GM12878 (cell line): ENCODE results near the gene ADAMTS13. TPM values are rescaled to one million over a fixed set of nuclear protein-coding genes. Genes with fewer than 3 reads are reported as not detected.

Experiments
- ATAC-seq: fragments of 200-7000 bp; cut with Tn5 transposase; 3 replicates; pipeline ENCODE4 v1.9.1; 2020; ENCODE audit warnings: mild to moderate bottlenecking, moderate library complexity
- BruUV-seq: library from RNA; stranded (reverse); fragments of 400-500 nt; replicated peaks from 2 replicates; lab custom pipeline; 2021; lab: Mats Ljungman, UMichigan
- CTCF ChIA-PET: fragments of 300-600 bp; sonication (Branson Sonifier 250); formaldehyde crosslinking; extraction: SDS; loops from one replicate; lab custom pipeline; 2021; ENCODE audit warnings: inconsistent platforms; lab: Yijun Ruan, JAX
- POLR2A ChIA-PET: fragments of 350-600 bp; formaldehyde crosslinking; extraction: SDS; loops from one replicate; lab custom pipeline; 2021; ENCODE audit warnings: inconsistent platforms; lab: Charles Lee
- RAD21 ChIA-PET: fragments of 300-600 bp; sonication (Branson Sonifier 250); formaldehyde crosslinking; loops from one replicate; lab custom pipeline; 2023; ENCODE audit warnings: antibody characterized with exemption; ENCODE audit not compliant: unreplicated experiment; lab: Charles Lee
- SMC1A ChIA-PET: fragments of 300-600 bp; sonication (Branson Sonifier 250); formaldehyde crosslinking; loops from one replicate; lab custom pipeline; 2023; ENCODE audit not compliant: unreplicated experiment, uncharacterized antibody; lab: Charles Lee
- DNase-seq: peaks from one replicate; pipeline ENCODE4 v3.0.0-alpha.2; 2011; ENCODE audit warnings: low read depth, low spot score
- FAIRE-seq: peaks from 3 replicates; lab custom pipeline; 2011; peaks lifted over from hg19 to GRCh38; lab: Jason Lieb, UNC
- H2AFZ ChIP-seq: 2 replicates; pipeline ENCODE4 v1.6.0; 2011; ENCODE audit warnings: low read depth, low read length, control low read depth; ENCODE audit not compliant: control insufficient read depth
- H3K27ac ChIP-seq: 2 replicates; pipeline ENCODE4 v1.5.1; 2011; ENCODE audit warnings: control low read depth; ENCODE audit not compliant: control insufficient read depth, insufficient read depth
- H3K27me3 ChIP-seq, 2 experiments: replicated peaks in 1 of 2; 2 replicates each; pipeline versions ENCODE4 v1.6.0 to v1.6.1; 2011; ENCODE audit warnings: low read length in 1 of 2; ENCODE audit not compliant: control insufficient read depth in 2 of 2, insufficient read depth in 2 of 2
- H3K36me3 ChIP-seq, 2 experiments: 2 replicates each; pipeline ENCODE4 v1.5.1; 2011; ENCODE audit warnings: low read length in 1 of 2; ENCODE audit not compliant: control insufficient read depth in 2 of 2, insufficient read depth in 2 of 2
- H3K4me1 ChIP-seq: 2 replicates; pipeline ENCODE4 v1.6.1; 2011; ENCODE audit warnings: mild to moderate bottlenecking, low read length, moderate library complexity, mixed read lengths; ENCODE audit not compliant: control insufficient read depth, insufficient read depth
- H3K4me2 ChIP-seq: 2 replicates; pipeline ENCODE4 v1.6.0; 2011; ENCODE audit warnings: control low read depth; ENCODE audit not compliant: control insufficient read depth, insufficient read depth
- H3K4me3 ChIP-seq: fragments of 200-600 bp; sonication (generic); 2 replicates; pipeline ENCODE4 v1.5.1; 2016
- H3K79me2 ChIP-seq: 2 replicates; pipeline ENCODE4 v1.6.0; 2011; ENCODE audit warnings: low read length; ENCODE audit not compliant: control insufficient read depth, insufficient read depth
- H3K9ac ChIP-seq: 2 replicates; pipeline ENCODE4 v1.8.0; 2011; ENCODE audit warnings: low read length, control low read depth, mixed read lengths; ENCODE audit not compliant: control insufficient read depth, insufficient read depth
- H3K9me3 ChIP-seq: replicated peaks from 3 replicates; pipeline ENCODE4 v1.5.1; 2011; ENCODE audit warnings: mild to moderate bottlenecking, low read length; ENCODE audit not compliant: control insufficient read depth, insufficient read depth
- H4K20me1 ChIP-seq: 2 replicates; pipeline ENCODE4 v1.6.0; 2011; ENCODE audit not compliant: control insufficient read depth, insufficient read depth
- ATF2 ChIP-seq: IDR thresholded peaks from 2 replicates; pipeline ENCODE4 v1.6.1; 2012; ENCODE audit warnings: low read length, inconsistent platforms
- CUX1 ChIP-seq: IDR thresholded peaks from 2 replicates; pipeline ENCODE4 v1.6.1; 2012; ENCODE audit warnings: improper control_type of control experiment, low read depth, low read length; ENCODE audit not compliant: insufficient replicate concordance
- DPF2 ChIP-seq: fragments of 450-650 bp; IDR thresholded peaks from 2 replicates; pipeline ENCODE4 v1.6.1; 2017; ENCODE audit warnings: mild to moderate bottlenecking
- GABPA ChIP-seq: IDR thresholded peaks from 2 replicates; pipeline ENCODE4 v1.6.1; 2014; ENCODE audit warnings: antibody characterized with exemption, low read depth, mild to moderate bottlenecking, inconsistent platforms
- GATAD2B ChIP-seq: fragments of 450-650 bp; conservative IDR thresholded peaks from 2 replicates; pipeline ENCODE4 v1.6.1; 2017; ENCODE audit warnings: low read depth, mild to moderate bottlenecking, moderate library complexity
- MTA2 ChIP-seq: fragments of 450-650 bp; IDR thresholded peaks from 2 replicates; pipeline ENCODE4 v1.6.1; 2016; ENCODE audit warnings: low read depth, mild to moderate bottlenecking, moderate library complexity
- MYC ChIP-seq: IDR thresholded peaks from 2 replicates; pipeline ENCODE4 v1.6.1; 2011; ENCODE audit warnings: mild to moderate bottlenecking, low read length, moderate library complexity, inconsistent platforms; ENCODE audit not compliant: insufficient read depth, insufficient replicate concordance, insufficient read length, severe bottlenecking
- NFYB ChIP-seq: IDR thresholded peaks from 2 replicates; pipeline ENCODE4 v1.6.1; 2011; ENCODE audit warnings: low read depth, mild to moderate bottlenecking, low read length, improper control_type of control experiment, moderate library complexity; ENCODE audit not compliant: insufficient read depth
- RELA ChIP-seq: fragments of 450-650 bp; IDR thresholded peaks from 2 replicates; pipeline ENCODE4 v1.8.0; 2014; ENCODE audit warnings: borderline replicate concordance; ENCODE audit not compliant: partially characterized antibody
- SIX5 ChIP-seq: IDR thresholded peaks from 2 replicates; pipeline ENCODE4 v1.6.1; 2011; ENCODE audit warnings: mild to moderate bottlenecking, low read depth, low read length, moderate library complexity; ENCODE audit not compliant: severe bottlenecking
- SREBF2 ChIP-seq: IDR thresholded peaks from 2 replicates; pipeline ENCODE4 v1.6.1; 2012; ENCODE audit warnings: mild to moderate bottlenecking, low read length
- TCF12 ChIP-seq: IDR thresholded peaks from 2 replicates; pipeline ENCODE4 v1.6.1; 2011; ENCODE audit warnings: low read depth, mild to moderate bottlenecking, low read length
- WGBS: methylation state at CpG from one replicate; pipeline ENCODE4 v1.1.6; 2016; ENCODE audit warnings: low lambda C conversion rate; ENCODE audit not compliant: insufficient replicate concordance, insufficient coverage; ENCODE audit errors: missing lambda C conversion rate; 5-methylcytosine and 5-hydroxymethylcytosine counted together
- in situ Hi-C: fragments of 300-500 bp; cut with MboI; formaldehyde crosslinking; loops from 9 replicates; pipeline ENCODE4 v1.14.3; 2018; ENCODE audit warnings: mixed read lengths
- intact Hi-C: fragments of 100-400 bp; cut with micrococcal nuclease; formaldehyde crosslinking; loops from one replicate; pipeline ENCODE4 v1.14.2; 2022; ENCODE audit not compliant: unreplicated experiment
- polyA plus RNA-seq, 11 experiments: library from polyadenylated mRNA; depleted of rRNA in 4 of 11; unstranded in 6 of 11; stranded (reverse) in 5 of 11; fragments of >200 nt; fragmentation: Nextera tagmentation in 4 of 11; fragmentation: Illumina TruSeq in 1 of 11; extraction: Ambion mirVana in 4 of 11; extraction: Trizol in 1 of 11; gene quantifications; 1 replicate in 1 of 11; 2 replicates in 10 of 11; pipeline versions ENCODE4 v1.2.1 to v1.2.3, GENCODE V29; 2011 to 2016; ENCODE audit warnings: inconsistent platforms in 2 of 11, missing spikeins in 2 of 11, low read depth in 1 of 11
- total RNA-seq, 4 experiments: library from RNA; depleted of rRNA in 3 of 4; stranded (reverse); fragments of >200 nt in 3 of 4; fragmentation: Illumina TruSeq in 1 of 4; extraction: Trizol in 1 of 4; gene quantifications; 2 replicates each; pipeline versions ENCODE4 v1.2.1 to v1.2.3, GENCODE V29; 2013 to 2021
- TF ChIP-seq, protein P1 (sequence below): fragments of 450-650 bp; IDR thresholded peaks from 2 replicates; pipeline ENCODE4 v1.6.1; 2017; ENCODE audit warnings: mild to moderate bottlenecking

ADAMTS13 gene
- total and polyA plus RNA-seq, 10 of the 15 experiments (the other 5 are each of a cell fraction or from before 2014, with no cell fraction given): 0.08 to 2.4 (median 0.28) TPM

DNA sequence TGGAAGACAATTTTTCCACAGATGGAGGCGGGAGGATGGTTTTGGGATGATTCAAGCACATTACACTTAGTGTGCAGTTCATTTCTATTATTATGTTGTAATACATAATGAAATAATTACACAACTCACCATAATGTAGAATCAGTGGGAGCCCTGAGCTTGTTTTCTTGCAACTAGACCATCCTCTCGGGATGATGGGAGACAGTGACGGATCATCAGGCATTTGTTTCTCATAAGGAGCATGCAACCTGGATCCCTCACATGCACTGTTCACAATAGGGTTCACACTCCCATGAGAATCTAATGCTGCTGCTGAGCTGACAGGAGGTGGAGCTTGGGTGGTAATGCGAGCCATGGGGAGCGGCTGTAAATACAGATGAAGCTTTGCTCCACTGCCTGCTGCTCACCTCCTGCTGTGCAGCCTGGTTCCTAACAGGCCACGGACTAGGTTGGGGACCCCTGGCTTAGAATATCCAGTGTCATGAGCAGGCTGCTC lies 44.4 kb upstream of the ADAMTS13 start:
- Histone ChIP-seq H3K9me3 (no peaks in the 10 kb centered on the region; the same call in 2 of the 3 replicates), H3K4me1 (peaks cover 5% of the 10 kb centered on the region), H3K4me3 (no peak overlapping the region), H3K27me3 (no peaks in the 10 kb centered on the region), H3K4me2 (no peak overlapping the region), H3K27ac (no peak overlapping the region), H3K36me3 (no peaks in the 10 kb centered on the region), H3K79me2 (peaks cover 31% of the 10 kb centered on the region), H3K9ac (no peak overlapping the region), H2AFZ (no peak overlapping the region), H4K20me1 (no peaks in the 10 kb centered on the region)
- WGBS: 38% methylated on average over 6 of the region's 6 CpGs
- RAD21 ChIA-PET: interaction anchor here (1.1 kb wide), 1 partner anchor 16 kb away, joined by 4 read pairs; no protein-coding TSS in a partner anchor
- POLR2A ChIA-PET: interaction anchor here (1.0 to 2.9 kb wide), 3 partner anchors 13 to 30 kb away, joined by 4 to 12 read pairs (median 10); partner anchors contain the start of genes MED22, RPL7A, SURF1 and SURF2
- DNase-seq (no peak), FAIRE-seq (no peak), ATAC-seq (no peak)
- in situ Hi-C loops: no loop called here
- intact Hi-C loops: loop anchor here (5.0 kb wide), 1 partner anchor 40 kb away; the partner anchor contains the start of gene REXO4
- SMC1A ChIA-PET: interaction anchor here (1.7 kb wide), 1 partner anchor 81 kb away, joined by 3 read pairs; no protein-coding TSS in a partner anchor
- CTCF ChIA-PET: interaction anchor here (1.2 to 1.8 kb wide), 5 partner anchors 12 to 139 kb away, joined by 3 to 4 read pairs (median 3); no protein-coding TSS in a partner anchor
- no TSS peak for BruUV-seq
- TF ChIP-seq TCF12 (no peak), CUX1 (no peak), RELA (no peak), MYC (no peak), ATF2 (no peak), GATAD2B (no peak), DPF2 (no peak), GABPA (no peak), MTA2 (no peak), SIX5 (no peak), SREBF2 (no peak), NFYB (no peak)
- TF ChIP-seq, protein P1, sequence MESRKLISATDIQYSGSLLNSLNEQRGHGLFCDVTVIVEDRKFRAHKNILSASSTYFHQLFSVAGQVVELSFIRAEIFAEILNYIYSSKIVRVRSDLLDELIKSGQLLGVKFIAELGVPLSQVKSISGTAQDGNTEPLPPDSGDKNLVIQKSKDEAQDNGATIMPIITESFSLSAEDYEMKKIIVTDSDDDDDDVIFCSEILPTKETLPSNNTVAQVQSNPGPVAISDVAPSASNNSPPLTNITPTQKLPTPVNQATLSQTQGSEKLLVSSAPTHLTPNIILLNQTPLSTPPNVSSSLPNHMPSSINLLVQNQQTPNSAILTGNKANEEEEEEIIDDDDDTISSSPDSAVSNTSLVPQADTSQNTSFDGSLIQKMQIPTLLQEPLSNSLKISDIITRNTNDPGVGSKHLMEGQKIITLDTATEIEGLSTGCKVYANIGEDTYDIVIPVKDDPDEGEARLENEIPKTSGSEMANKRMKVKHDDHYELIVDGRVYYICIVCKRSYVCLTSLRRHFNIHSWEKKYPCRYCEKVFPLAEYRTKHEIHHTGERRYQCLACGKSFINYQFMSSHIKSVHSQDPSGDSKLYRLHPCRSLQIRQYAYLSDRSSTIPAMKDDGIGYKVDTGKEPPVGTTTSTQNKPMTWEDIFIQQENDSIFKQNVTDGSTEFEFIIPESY: no peak
